Common myeloid progenitor, CD34-positive (primary cell): Measurements from ENCODE around the gene LSAMP.
A peak's percentile ranks its signal among the peaks of the same experiment; 100 is the strongest.

Experiments
- CTCF ChIA-PET: fragments of 350-600 bp; sonication (Branson Sonifier 250); formaldehyde crosslinking; loops from one replicate; lab custom pipeline; 2021; ENCODE audit warnings: antibody characterized with exemption; lab: Charles Lee
- POLR2A ChIA-PET: fragments of 350-600 bp; sonication (Branson Sonifier 250); formaldehyde crosslinking; loops from one replicate; lab custom pipeline; 2021; ENCODE audit warnings: antibody characterized with exemption; lab: Charles Lee
- DNase-seq, 3 donors: peaks; one replicate each; pipeline versions ENCODE4 v3.0.0 to v3.0.0-alpha.2; 2013
- H3K27ac ChIP-seq, 2 experiments: 1 replicate in 1 of 2; 2 replicates in 1 of 2; pipeline ENCODE4 v1.7.0; 2013; ENCODE audit warnings: inconsistent platforms in 2 of 2, low read length in 2 of 2, mild to moderate bottlenecking in 2 of 2, low read depth in 1 of 2, moderate library complexity in 1 of 2; ENCODE audit not compliant: severe bottlenecking in 2 of 2, insufficient read depth in 1 of 2, poor library complexity in 1 of 2
- H3K27me3 ChIP-seq, 5 experiments: replicated peaks in 2 of 5; 1 replicate in 3 of 5; 2 replicates in 2 of 5; pipeline versions ENCODE4 v1.6.1 to v1.7.0; 2013; ENCODE audit warnings: low read length in 4 of 5, mild to moderate bottlenecking in 2 of 5, moderate library complexity in 2 of 5, inconsistent platforms in 1 of 5; ENCODE audit not compliant: insufficient read depth in 5 of 5, control insufficient read depth in 4 of 5
- H3K36me3 ChIP-seq, 4 experiments: 1 replicate in 2 of 4; 2 replicates in 2 of 4; pipeline versions ENCODE4 v1.6.1 to v1.7.0; 2013; ENCODE audit warnings: low read length in 3 of 4, control low read depth in 1 of 4, mild to moderate bottlenecking in 1 of 4; ENCODE audit not compliant: control insufficient read depth in 4 of 4, insufficient read depth in 4 of 4
- H3K4me1 ChIP-seq, 4 experiments: 1 replicate in 3 of 4; 2 replicates in 1 of 4; pipeline versions ENCODE4 v1.6.1 to v1.7.1; 2013; ENCODE audit warnings: low read length in 3 of 4, mild to moderate bottlenecking in 3 of 4, control low read depth in 1 of 4, inconsistent platforms in 1 of 4, moderate library complexity in 1 of 4; ENCODE audit not compliant: control insufficient read depth in 4 of 4, insufficient read depth in 4 of 4; ENCODE audit errors: control extremely low read depth in 1 of 4
- H3K4me3 ChIP-seq, 7 experiments: 1 replicate in 4 of 7; 2 replicates in 3 of 7; pipeline versions ENCODE4 v1.5.1 to v1.7.0; 2013; ENCODE audit warnings: mild to moderate bottlenecking in 7 of 7, low read length in 6 of 7, moderate library complexity in 6 of 7, inconsistent platforms in 2 of 7, low read depth in 2 of 7, control low read depth in 1 of 7; ENCODE audit not compliant: insufficient read depth in 4 of 7, control insufficient read depth in 1 of 7; ENCODE audit errors: extremely low read depth in 1 of 7
- H3K9me3 ChIP-seq, 5 experiments: 1 replicate in 4 of 5; 2 replicates in 1 of 5; pipeline versions ENCODE4 v1.6.1 to v1.7.1; 2013; ENCODE audit warnings: low read length in 4 of 5, mild to moderate bottlenecking in 2 of 5, inconsistent platforms in 1 of 5, low read depth in 1 of 5, moderate library complexity in 1 of 5; ENCODE audit not compliant: control insufficient read depth in 4 of 5, insufficient read depth in 2 of 5; ENCODE audit errors: control extremely low read depth in 1 of 5
- WGBS: methylation state at CpG from one replicate; pipeline ENCODE4 v1.1.5; 2013; ENCODE audit not compliant: insufficient coverage; 5-methylcytosine and 5-hydroxymethylcytosine counted together

The LSAMP gene

DNA sequence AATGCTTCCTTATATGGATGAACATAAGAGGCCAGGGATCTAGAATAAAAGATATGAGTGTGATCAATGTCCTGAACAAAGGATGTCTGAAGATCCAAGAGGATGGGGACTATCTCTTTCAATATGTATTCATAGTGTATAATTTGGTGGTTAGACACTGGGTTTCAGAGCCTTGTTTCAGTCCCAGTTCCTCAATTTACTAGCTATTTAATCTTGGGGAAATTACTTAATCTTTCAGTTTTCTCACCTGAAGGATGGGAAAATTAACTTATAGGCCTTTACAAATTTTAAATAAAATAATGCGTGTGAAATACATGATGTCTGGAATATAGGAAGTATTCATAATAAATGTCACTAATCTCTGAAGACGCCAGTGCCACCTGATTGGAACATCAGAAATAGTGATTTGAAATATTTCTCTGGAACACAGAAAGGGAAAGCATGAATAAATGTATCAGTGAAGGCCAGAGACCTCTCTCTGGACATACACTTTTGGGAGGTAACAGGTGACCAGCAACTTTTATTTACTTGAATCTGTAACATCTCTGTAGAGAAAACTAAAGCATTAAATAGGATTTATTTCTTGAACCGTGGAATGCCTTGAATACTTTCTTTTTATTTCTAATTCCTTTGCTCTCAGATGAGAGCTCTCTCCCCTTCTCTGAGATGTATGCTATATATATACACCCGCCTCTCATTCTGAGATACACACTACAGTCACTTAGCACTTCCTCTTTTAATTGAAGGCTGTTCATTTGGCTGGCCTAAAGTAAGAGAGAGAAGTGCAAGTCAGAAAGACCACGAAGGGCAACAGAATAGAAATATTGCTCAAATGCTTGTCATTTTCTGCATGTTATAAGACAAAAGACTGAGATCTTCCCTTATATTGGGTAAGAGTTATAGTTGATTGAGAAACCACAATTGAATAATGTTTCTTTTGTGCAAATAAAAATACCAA is 407.1 kb downstream of the LSAMP start:
- ChIA-PET CTCF (no interaction called here), POLR2A (no interaction called here)
- H3K4me1 ChIP-seq: no peaks in the 10 kb centered on the region
- H3K27ac ChIP-seq: no peak overlapping the region
- H3K36me3 ChIP-seq: no peaks in the 10 kb centered on the region
- WGBS: no CpG with 5 or more reads among the region's 5 CpGs
- no peaks in the 10 kb centered on the region for H3K27me3 ChIP-seq
- no peak overlapping the region for H3K4me3 ChIP-seq
- H3K9me3 ChIP-seq: no peaks in the 10 kb centered on the region
- peak; percentile 7 to 70 (median 32) for DNase-seq

- H3K4me1 ChIP-seq: no peaks in the 10 kb centered on the region
- H3K4me3 ChIP-seq: no peak overlapping the region
- no peaks in the 10 kb centered on the region for H3K9me3 ChIP-seq
- 100% methylated on average over 1 of the region's 3 CpGs for WGBS
- DNase-seq: no peak
- ChIA-PET CTCF (no interaction called here), POLR2A (no interaction called here)
- H3K27me3 ChIP-seq: no peaks in the 10 kb centered on the region
- H3K27ac ChIP-seq: no peak overlapping the region
- H3K36me3 ChIP-seq: no peaks in the 10 kb centered on the region
These were observed 409.9 kb downstream of the LSAMP start for GRCh38 chr3:116035429-116035828.

- Histone ChIP-seq H3K36me3 (no peaks in the 10 kb centered on the region), H3K9me3 (no peaks in the 10 kb centered on the region), H3K4me1 (no peaks in the 10 kb centered on the region), H3K4me3 (no peak overlapping the region), H3K27me3 (no peaks in the 10 kb centered on the region), H3K27ac (no peak overlapping the region)
- CTCF ChIA-PET: no interaction called here
- WGBS: no CpG with 5 or more reads among the region's 1 CpG
- DNase-seq: no peak
- POLR2A ChIA-PET: no interaction called here
These were observed 410.5 kb downstream of the LSAMP start for GRCh38 chr3:116034794-116035193.

DNA sequence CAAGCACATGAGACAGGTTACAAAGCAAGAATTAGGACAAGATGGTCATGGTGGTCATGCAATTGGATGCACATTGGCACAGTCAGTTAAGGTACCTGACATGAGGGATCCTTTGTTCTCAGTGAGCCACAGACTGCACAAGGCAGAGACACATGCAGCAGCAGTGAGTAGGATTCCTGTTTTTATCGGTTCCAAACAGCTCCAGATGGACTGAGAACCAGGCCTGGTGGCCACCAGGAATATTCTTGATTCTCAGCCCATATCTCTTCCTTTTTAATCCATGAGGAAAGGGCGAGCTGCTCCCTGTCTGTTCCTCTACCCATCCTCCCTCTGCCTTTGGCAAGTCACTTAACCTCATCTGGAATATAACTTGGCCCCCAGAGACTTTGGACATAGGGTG is 411.2 kb downstream of the LSAMP start:
- ChIA-PET POLR2A (no interaction called here), CTCF (no interaction called here)
- H3K9me3 ChIP-seq: no peaks in the 10 kb centered on the region
- no peaks in the 10 kb centered on the region for H3K27me3 ChIP-seq
- no peaks in the 10 kb centered on the region for H3K36me3 ChIP-seq
- H3K27ac ChIP-seq: no peak overlapping the region
- WGBS: 100% methylated on average over 2 of the region's 2 CpGs
- H3K4me1 ChIP-seq: no peaks in the 10 kb centered on the region
- DNase-seq: no peak
- H3K4me3 ChIP-seq: no peak overlapping the region

DNA sequence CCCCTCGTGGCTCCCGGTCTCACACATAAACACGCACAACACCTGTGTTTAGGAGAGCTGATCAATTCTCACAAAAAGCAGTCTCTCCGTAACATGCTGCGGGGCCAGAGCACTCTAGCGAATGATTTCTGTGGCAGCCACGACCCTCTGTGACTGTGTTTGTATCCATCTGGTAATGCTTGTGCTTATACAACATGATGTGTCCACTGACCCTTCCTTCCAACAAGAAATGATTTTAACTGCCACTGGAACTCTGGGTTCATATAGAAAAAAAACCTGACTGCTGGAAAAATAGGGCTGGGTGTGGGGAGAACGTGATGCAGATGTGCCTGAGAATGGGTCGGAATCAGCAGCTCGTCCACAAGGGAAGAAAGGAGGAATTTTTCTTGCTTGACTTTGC is 411.8 kb downstream of the LSAMP start:
- Histone ChIP-seq H3K9me3 (no peaks in the 10 kb centered on the region), H3K27ac (no peak overlapping the region), H3K4me1 (no peaks in the 10 kb centered on the region), H3K4me3 (no peak overlapping the region), H3K36me3 (no peaks in the 10 kb centered on the region), H3K27me3 (no peaks in the 10 kb centered on the region)
- POLR2A ChIA-PET: no interaction called here
- DNase-seq: no peak
- WGBS: 99% methylated on average over 8 of the region's 10 CpGs
- CTCF ChIA-PET: no interaction called here

DNA sequence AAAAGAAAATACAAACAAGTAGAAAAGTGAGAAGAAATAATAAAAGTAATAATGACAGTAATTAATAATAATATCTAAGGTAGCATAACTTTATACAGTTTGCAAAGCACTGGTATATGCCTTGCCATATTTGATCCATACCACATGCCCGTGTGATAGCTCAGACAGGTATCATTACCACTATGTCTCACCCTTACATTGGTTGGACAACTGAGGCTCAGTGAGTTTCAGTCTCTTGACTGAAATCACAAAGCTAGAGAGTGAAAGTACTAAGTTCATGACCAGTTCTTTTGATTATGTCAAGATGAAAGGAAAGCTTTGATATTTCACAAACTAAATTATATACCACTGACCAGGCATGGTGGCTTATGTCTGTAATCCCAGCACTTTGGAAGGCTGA is 413.1 kb downstream of the LSAMP start:
- WGBS: no CpG with 5 or more reads among the region's 1 CpG
- POLR2A ChIA-PET: no interaction called here
- Histone ChIP-seq H3K4me1 (no peaks in the 10 kb centered on the region), H3K27ac (no peak overlapping the region), H3K27me3 (no peaks in the 10 kb centered on the region), H3K9me3 (no peaks in the 10 kb centered on the region), H3K4me3 (no peak overlapping the region), H3K36me3 (no peaks in the 10 kb centered on the region)
- no peak for DNase-seq
- CTCF ChIA-PET: no interaction called here

GRCh38 chr3:116030131-116030850 is 415.0 kb downstream of the LSAMP start:
- Histone ChIP-seq H3K4me3 (no peak overlapping the region), H3K27me3 (no peaks in the 10 kb centered on the region), H3K27ac (no peak overlapping the region), H3K4me1 (no peaks in the 10 kb centered on the region), H3K36me3 (no peaks in the 10 kb centered on the region), H3K9me3 (no peaks in the 10 kb centered on the region)
- no peak for DNase-seq
- CTCF ChIA-PET: interaction anchor here (1.1 kb wide), 1 partner anchor 13 kb away, joined by 3 read pairs; no protein-coding TSS in a partner anchor
- 95% methylated on average over 4 of the region's 5 CpGs for WGBS
- POLR2A ChIA-PET: no interaction called here
